HCT116 (cell line): ENCODE results near the gene CFAP61.

ENCODE experiments used
- CEBPB ChIP-seq: IDR thresholded peaks from 2 replicates; pipeline ENCODE4 v1.6.1; 2012; ENCODE audit warnings: low read depth
- CTCF ChIP-seq, 3 experiments: fragments of 200-600 bp in 1 of 3; sonication (generic) in 1 of 3; IDR thresholded peaks in 2 of 3; conservative IDR thresholded peaks in 1 of 3; 2 replicates each; pipeline ENCODE4 v1.5.1; 2012 to 2017; ENCODE audit warnings: low read depth in 2 of 3, low read length in 2 of 3, antibody characterized with exemption in 1 of 3, borderline replicate concordance in 1 of 3, control low read depth in 1 of 3, mild to moderate bottlenecking in 1 of 3, mixed read lengths in 1 of 3, mixed run types in 1 of 3, moderate library complexity in 1 of 3; ENCODE audit not compliant: insufficient read depth in 1 of 3
- EZH2 ChIP-seq: fragments of 200-600 bp; sonication (generic); IDR thresholded peaks from 2 replicates; pipeline ENCODE4 v1.6.1; 2017; ENCODE audit warnings: antibody characterized with exemption, mixed run types
- POLR2A ChIP-seq: IDR thresholded peaks from 2 replicates; pipeline ENCODE4 v1.7.0; 2011; ENCODE audit warnings: borderline replicate concordance; ENCODE audit not compliant: insufficient read depth, insufficient read length; ENCODE audit errors: extremely low read depth
- SIN3A ChIP-seq: IDR thresholded peaks from 2 replicates; pipeline ENCODE4 v1.6.1; 2012; ENCODE audit warnings: low read depth
- TF ChIP-seq, protein P1 (sequence below): IDR thresholded peaks from 2 replicates; pipeline ENCODE4 v1.6.1; 2011; ENCODE audit warnings: mild to moderate bottlenecking, low read length, moderate library complexity; ENCODE audit not compliant: insufficient replicate concordance; ENCODE audit errors: extremely low read depth
- TF ChIP-seq, protein P2 (sequence below): IDR thresholded peaks from 2 replicates; pipeline ENCODE4 v1.6.1; 2012

DNA sequence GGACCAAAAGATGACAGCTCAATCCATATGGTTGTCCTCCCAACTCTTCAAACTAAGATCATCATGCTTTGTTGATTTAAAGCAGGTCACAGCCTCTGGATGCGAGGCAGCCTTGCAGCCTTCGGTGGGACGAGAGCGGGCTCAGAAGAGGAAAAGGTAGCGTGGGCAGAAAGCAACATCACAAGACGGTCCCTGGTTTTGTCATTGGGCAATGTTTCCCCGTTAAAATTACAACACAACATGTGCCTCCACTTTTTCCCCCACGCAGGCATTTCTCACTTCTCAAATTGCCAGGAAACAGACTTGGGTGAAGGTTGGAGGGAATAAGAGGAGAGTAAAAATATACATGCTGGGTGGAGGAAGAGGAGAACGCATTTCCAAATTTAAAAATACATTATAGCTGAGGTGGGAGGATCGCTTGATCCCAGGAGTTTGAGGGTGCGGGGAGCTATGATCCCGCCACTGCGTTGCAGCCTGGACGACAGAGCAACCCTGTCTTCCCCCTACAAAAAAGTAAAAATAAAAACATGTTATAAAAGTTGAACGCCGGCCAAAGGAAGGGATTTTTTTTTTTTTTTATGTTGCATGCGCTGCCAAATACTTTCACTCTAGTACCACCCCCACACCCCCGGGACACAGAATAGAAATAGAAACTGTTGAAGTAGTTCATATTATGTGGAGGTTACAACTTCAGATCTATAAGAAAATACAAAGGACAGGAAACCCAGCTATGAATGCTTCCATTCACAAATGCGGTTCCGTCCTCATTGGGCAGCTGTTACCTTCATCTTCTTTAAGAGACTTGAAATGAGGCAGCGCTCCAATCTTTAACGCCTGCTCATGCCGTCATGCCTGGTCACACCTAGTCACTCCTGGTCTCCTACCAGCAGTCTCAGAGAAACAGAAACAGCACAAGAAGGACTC, 49.0 kb upstream of the CFAP61 start:
- TF ChIP-seq CTCF (IDR thresholded peaks at IDR 0.05 in 2 of 3, conservative IDR thresholded peaks at IDR 0.05 in 1 of 3; ENCODE audit: borderline replicate concordance in 1 of 3, insufficient read depth in 1 of 3, low read depth in 2 of 3, low read length in 2 of 3) (no peak), SIN3A (no peak), POLR2A (no peak), CEBPB (no peak), EZH2 (no peak)
- TF ChIP-seq, protein P1, sequence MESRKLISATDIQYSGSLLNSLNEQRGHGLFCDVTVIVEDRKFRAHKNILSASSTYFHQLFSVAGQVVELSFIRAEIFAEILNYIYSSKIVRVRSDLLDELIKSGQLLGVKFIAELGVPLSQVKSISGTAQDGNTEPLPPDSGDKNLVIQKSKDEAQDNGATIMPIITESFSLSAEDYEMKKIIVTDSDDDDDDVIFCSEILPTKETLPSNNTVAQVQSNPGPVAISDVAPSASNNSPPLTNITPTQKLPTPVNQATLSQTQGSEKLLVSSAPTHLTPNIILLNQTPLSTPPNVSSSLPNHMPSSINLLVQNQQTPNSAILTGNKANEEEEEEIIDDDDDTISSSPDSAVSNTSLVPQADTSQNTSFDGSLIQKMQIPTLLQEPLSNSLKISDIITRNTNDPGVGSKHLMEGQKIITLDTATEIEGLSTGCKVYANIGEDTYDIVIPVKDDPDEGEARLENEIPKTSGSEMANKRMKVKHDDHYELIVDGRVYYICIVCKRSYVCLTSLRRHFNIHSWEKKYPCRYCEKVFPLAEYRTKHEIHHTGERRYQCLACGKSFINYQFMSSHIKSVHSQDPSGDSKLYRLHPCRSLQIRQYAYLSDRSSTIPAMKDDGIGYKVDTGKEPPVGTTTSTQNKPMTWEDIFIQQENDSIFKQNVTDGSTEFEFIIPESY, result no peak
- TF ChIP-seq, protein P2, sequence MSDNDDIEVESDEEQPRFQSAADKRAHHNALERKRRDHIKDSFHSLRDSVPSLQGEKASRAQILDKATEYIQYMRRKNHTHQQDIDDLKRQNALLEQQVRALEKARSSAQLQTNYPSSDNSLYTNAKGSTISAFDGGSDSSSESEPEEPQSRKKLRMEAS, result no peak
